Placental epithelial cell (primary cell): ENCODE measurements around the gene VCAN. TPM values are rescaled to one million over a fixed set of nuclear protein-coding genes. Genes with fewer than 3 reads are reported as not detected.

Experiments used
- total RNA-seq: library from RNA; depleted of rRNA; stranded (reverse); fragments of >200 nt; gene quantifications from 2 replicates; pipeline ENCODE4 v1.2.3, GENCODE V29; 2012

Gene VCAN
- total RNA-seq: 1.6 and 5.7 TPM in 2 replicates

GRCh38 chr5:83471405-83472212, at the start of gene VCAN:
TSS of gene VCAN (plus strand) at chr5:83471744. CDS start at chr5:83483519, 11,775 bp downstream.

Other genes with a start within 250 kb of the VCAN start
- gene HAPLN1, start 249.1 kb downstream of the VCAN start, total RNA-seq: not detected in 2 replicates